ENCODE measurements around the gene DTYMK. TPM values are rescaled to one million over a fixed set of nuclear protein-coding genes. Genes with fewer than 3 reads are reported as not detected.

Gene DTYMK
- total RNA-seq, 1 donor from 2014 or later: 48.2 TPM

Other genes with a start within 250 kb of the DTYMK start
- gene STK25, start 178.2 kb downstream of the DTYMK start, total RNA-seq: 324 and 396 TPM in 2 replicates
- 39.4 and 57.5 TPM in 2 replicates for gene BOK, start 128.1 kb downstream of the DTYMK start, total RNA-seq
- gene THAP4, start 49.7 kb downstream of the DTYMK start, total RNA-seq: 47.3 and 56.6 TPM in 2 replicates
- 75.2 and 75.8 TPM in 2 replicates for gene ATG4B, start 49.1 kb downstream of the DTYMK start, total RNA-seq
- 25.0 and 36.6 TPM in 2 replicates for gene ING5, start 15.2 kb upstream of the DTYMK start, total RNA-seq
- 10.7 and 12.3 TPM in 2 replicates for gene D2HGDH, start 47.8 kb upstream of the DTYMK start, total RNA-seq
- not detected in 2 replicates for gene GAL3ST2, start 90.0 kb upstream of the DTYMK start, total RNA-seq
- not detected in 2 replicates for gene NEU4, start 122.4 kb upstream of the DTYMK start, total RNA-seq
- not detected in 2 replicates for gene PDCD1, start 172.1 kb upstream of the DTYMK start, total RNA-seq
- not detected in 2 replicates for gene RTP5, start 182.9 kb upstream of the DTYMK start, total RNA-seq